NCI-H1436 (cell line): ENCODE results near the gene CALD1.

Experiments
- DNase-seq: peaks from one replicate; lab custom pipeline; 2025; lab: John Stamatoyannopoulos, UW

The CALD1 gene

GRCh38 chr7:134761266-134761665 lies 18.2 kb upstream of the CALD1 start:
- no peak for DNase-seq

GRCh38 chr7:134763960-134764359 lies 15.5 kb upstream of the CALD1 start:
- no peak for DNase-seq

DNA sequence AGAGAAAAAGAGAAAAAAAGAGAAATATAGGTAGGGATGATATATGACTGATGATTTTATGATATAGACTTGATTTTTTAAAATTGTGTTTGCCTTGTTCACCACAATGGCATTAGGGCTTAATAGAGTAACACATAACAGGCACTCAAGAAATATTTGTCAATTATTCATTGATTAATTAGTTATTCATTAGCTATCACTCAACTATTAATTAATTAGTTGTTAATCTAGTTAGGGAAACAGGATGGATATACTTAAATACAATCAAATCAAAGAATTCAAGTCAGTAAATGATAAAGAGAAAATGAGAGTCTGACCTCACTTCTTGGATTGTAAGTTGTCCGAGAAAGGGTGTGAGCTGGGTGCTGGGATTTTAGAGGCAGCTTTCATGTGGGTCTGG lies 15.1 kb upstream of the CALD1 start:
- no peak for DNase-seq

DNA sequence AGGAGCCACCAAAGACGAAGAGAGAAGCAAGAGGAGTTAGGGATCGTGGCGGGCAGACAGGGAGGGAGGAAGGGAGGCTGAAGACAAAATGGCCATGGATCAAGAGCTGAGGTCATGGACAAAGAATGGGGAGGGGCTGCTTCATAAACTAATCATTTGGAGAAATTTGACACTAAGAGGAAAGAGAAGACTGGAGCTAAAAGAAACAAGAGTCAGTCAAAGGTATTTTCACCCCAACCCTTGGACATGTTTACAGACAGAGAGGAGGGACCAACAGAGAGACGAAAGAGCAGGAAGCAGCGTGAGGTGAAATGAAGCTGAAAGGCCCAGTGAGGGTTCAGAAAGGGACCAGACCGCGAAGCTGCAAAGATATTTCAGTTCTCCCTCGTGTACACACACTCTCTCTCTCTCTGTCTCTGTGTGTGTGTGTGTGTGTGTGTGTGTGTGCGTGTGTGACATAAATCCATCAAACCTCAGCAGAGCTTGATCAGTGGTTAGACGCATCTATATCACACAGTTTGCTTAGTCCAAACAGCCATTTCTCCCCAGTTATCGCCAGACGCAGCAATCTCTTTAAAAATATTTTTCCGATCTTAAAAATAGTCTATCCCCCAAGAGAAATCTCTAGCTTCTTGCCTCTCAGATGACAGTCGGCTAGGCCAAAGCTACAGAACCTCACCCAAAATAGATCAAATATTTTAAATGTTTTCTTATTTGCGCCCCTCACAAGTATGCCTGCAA lies 12.5 kb upstream of the CALD1 start:
- DNase-seq = no peak

DNA sequence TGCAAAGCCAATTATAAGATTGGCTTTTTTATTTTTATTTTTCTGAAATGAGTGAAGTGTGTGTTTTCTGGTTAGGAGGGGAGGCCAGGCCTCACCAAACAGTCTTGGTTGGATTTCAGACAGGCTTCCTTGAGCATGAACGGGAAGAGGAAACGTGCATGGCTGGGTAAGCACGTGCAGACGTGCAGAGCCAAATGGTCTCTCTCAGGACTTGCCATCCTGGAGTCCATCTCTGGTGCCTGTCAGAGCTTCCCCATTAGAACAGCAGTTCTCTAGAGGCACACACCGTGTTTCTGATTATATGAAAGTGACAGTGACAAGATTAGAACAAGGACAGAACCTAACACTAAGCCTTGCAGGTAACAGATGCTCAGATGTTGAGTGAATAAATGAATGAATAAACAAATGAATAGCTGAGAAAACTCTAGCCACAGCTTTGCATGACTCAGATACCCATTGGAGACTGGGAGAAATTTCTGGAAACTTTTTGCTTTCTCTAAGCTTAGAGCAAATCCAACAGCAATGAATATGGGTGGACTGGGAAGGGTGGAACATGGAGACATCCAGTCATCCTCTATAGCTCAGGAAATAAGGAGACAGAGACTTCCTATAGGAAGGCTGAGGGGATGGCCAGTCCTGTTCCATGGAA lies 11.8 kb upstream of the CALD1 start:
- DNase-seq = no peak

DNA sequence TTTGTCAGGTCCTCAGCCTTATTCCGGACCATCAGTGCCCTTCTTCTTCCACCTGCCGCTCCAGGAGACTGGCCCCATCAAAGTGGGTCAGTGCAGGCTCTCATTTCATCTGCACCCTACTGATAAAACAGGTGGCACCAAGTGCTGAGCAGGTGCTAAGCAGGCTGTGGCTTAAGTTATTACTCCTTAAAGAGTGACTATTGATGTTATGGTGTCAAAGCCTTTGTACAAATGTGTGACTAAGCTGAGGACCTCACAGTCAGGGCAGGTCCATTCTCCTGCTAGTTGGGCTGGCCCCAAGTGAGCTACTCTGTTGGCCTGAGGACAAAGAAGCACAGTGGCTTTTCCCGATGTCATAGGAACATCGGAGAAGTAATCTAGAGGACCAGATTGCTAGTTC lies 11.2 kb upstream of the CALD1 start:
- no peak for DNase-seq

- no peak for DNase-seq
Measured at GRCh38 chr7:134770676-134771075, 8.8 kb upstream of the CALD1 start.

DNA sequence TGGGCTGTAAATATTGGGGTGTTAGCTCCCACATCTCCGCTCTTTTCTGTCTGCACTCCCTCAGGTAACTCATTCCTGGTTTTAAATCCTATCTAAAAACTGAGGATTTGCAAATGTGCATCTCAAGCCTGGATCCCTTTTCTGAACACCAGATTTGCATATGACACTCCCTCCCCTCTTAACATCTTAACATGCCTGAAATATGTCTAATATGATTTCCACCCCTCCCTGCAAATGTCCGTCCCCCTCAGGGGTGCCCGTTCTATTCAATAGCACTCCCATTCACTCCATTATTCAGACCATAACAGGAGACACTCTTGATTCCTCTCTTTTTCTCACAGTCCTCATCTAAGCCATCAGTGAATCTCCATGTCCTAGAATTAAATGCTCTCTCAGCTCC lies 8.3 kb upstream of the CALD1 start:
- DNase-seq = no peak

GRCh38 chr7:134771889-134772288 lies 7.5 kb upstream of the CALD1 start:
- no peak for DNase-seq

- DNase-seq = no peak
Measured at GRCh38 chr7:134772401-134772800, 7.0 kb upstream of the CALD1 start.

DNA sequence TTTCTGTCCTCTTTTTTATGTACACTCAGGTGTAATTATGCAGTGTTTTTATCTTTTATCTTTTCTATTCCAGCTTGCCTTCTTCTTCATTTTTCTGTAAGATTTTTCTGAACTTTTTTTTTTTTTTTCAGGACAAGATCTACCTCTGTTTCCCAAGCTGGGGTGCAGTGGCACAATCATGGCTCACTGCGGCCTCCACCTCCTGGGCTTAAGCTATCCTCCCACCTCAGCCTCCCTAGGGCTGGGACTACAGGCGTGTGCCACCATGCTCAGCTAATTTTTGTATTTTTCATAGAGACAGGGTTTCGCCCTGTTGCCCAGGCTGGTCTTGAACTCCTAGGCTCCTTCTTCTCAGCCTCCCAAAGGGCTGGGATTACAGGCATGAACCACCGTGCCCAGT lies 6.3 kb upstream of the CALD1 start:
- no peak for DNase-seq

GRCh38 chr7:134774119-134774518 lies 5.3 kb upstream of the CALD1 start:
- no peak for DNase-seq

- no peak for DNase-seq
Measured at GRCh38 chr7:134777470-134777869, 2.0 kb upstream of the CALD1 start.

GRCh38 chr7:134777908-134778580 lies 1.4 kb upstream of the CALD1 start:
- no peak for DNase-seq

DNA sequence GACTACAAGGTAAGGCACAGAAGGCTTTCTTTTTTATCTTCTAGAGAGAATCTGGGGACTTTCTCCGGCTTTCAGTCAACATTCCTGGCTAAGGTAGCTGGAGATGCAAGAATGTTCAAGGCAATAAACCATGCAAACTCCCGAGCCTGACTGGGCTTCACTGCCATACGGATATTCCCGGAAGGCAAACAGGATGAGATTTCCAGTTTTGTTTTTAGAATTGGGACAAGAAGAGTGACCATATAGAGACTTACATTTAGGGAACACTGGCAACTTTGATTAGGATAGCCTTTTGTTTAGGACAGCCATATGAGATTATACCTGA lies 269 bp downstream of the CALD1 start:
- no peak for DNase-seq

- DNase-seq = no peak
Measured at GRCh38 chr7:134780166-134780828, 863 bp downstream of the CALD1 start.

GRCh38 chr7:134781171-134781570 lies 1.7 kb downstream of the CALD1 start:
- no peak for DNase-seq

DNA sequence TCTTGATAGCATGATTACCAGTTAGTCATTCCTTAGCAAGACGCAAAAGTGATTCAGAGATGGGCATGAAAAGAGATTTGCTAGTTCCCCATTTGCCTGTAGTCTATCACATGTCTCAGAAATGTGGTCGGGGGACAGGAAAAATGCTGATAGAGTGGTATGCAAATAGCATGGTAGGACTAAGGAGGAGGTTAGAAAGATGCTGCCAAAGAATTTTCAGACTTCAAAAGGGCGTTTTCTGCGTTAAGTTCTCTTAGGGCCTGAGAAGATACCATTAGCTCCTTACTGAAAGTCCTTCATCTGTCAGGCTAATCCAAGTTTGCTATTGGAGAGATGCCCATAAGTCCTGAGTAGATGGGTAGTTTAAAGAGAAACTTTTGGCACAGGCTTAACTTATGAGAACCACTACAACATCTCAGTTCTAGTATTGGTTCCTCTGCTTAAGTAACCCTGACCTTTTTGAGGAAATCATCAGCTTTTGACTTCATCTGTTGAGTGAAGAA lies 2.7 kb downstream of the CALD1 start:
- DNase-seq = no peak

DNA sequence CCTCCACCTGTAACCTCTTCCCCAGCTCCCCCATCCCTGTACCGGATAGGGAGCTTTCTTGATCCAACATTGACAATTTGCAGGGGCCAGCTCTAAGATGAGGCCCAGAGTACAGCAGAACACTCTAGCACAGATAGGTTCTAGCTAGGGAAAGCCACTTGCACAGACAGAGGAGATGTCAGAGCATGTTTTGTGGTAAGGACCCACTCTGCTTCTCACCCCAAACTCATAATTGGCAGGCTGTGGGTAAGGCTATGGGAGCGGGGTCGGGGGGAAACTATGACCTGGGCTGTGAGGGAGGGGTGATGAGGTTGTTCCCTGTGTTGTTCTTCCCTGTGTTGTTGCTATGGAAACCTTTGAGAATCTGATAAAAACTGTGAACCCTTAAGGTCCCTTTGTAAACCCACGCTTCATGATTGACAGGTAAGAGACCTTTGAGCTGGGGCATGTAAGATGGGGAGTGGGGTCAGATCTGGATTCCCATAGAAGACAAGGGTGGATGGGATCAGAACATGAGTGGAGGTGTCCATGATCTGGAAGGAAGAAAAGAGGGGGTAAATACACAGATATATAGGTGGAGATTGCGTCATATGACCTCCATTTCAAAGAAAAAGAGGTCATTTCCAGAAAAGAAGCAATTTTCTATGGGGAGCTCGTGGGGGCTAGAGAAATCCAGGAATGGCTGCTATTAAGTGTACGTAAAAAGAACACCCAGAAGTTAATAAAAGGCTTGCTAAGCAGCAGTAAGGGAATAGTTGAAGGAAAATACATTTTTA lies 4.0 kb downstream of the CALD1 start:
- DNase-seq = no peak

DNA sequence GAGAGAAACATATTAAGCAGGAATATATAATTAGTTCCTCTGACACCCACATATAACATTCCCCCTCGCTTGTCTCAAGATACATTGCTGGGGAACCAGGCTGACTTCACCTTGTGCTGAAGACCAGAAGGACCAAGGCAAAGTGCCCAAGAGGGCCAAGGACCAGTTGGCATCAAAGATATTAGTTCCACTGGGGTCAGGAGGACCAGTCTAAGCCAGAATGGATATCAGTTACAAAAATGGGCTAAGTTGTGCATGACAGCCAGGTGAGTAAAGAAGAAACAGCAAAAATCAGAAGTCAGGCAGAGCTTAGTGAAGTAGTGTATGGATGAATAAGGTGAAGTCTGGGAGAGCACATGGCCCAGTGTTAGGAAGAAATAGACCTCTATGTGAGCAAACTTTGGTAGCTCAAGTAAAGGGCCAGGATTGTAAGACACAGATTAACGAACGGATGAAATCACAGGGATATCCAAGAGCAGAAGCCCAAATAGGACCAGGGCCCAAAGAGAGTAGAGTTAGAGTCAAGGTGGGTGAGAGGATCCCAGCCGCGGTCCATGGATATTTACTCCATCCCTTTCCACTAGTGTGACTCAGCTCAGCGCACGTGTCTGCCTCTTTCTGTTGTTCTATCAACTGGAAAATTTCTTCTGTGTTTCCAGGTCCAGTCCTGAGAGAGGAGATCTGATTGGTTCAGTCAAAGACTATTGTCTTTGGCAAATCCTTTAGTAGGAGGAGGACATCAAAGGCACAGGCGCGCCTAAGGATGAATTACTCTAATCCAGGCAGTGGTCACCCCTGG lies 5.0 kb downstream of the CALD1 start:
- DNase-seq = no peak

DNA sequence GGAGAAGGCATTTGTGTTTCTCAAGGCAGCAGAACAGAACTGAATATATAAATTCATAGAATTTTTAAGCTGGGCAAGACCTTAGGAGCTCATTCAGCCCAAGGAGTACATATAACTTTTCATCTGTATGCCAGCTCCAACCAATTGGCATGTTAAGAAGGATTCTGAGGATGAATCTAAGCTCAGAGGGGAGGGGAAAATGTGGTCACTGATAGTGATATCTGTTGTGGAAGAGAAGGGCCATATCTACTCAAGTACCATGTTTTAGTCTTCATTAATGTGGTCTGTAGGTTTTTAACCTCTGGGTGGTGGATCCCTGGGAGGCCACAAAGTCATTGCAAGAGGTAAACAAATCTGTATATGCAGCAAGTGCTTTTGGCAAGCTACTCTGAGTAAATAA lies 6.4 kb downstream of the CALD1 start:
- no peak for DNase-seq
